ENCODE measurements around the gene CLINT1. TPM values are rescaled to one million over a fixed set of nuclear protein-coding genes. Genes with fewer than 3 reads are reported as not detected.

The CLINT1 gene
- total and polyA plus RNA-seq, 3 donors from 2014 or later: 45.4 to 93.7 (median 84.9) TPM

- no peaks in the 10 kb centered on the region for H3K27me3 ChIP-seq
- no peaks in the 10 kb centered on the region for H3K36me3 ChIP-seq (ENCODE audit: low read depth, missing control alignments)
- no peak overlapping the region for H3K4me3 ChIP-seq
- H3K9me3 ChIP-seq: no peaks in the 10 kb centered on the region
- WGBS, 2 donors: 66 to 71% methylated on average over 7 of the region's 7 CpGs
- TF ChIP-seq POLR2A (IDR thresholded peaks at IDR 0.05) (no peak), CTCF (IDR thresholded peaks at IDR 0.05) (no peak)
- DNase-seq: no peak
- intact Hi-C loops (cut with DNase I; ENCODE audit: low total_unique reads): no loop called here
- no peaks in the 10 kb centered on the region for H3K4me1 ChIP-seq
- H3K27ac ChIP-seq: no peak overlapping the region
Measured at GRCh38 chr5:157870837-157871834, 12.2 kb upstream of the CLINT1 start.

- Histone ChIP-seq H3K36me3 (ENCODE audit: low read depth, missing control alignments) (no peaks in the 10 kb centered on the region), H3K4me3 (no peak overlapping the region), H3K4me1 (no peaks in the 10 kb centered on the region), H3K27ac (no peak overlapping the region), H3K9me3 (no peaks in the 10 kb centered on the region), H3K27me3 (no peaks in the 10 kb centered on the region)
- intact Hi-C loops (cut with DNase I; ENCODE audit: low total_unique reads): no loop called here
- WGBS, 2 donors: 46 to 58% methylated on average over 4 of the region's 4 CpGs
- TF ChIP-seq CTCF (IDR thresholded peaks at IDR 0.05) (no peak), POLR2A (IDR thresholded peaks at IDR 0.05) (no peak)
- DNase-seq: no peak
Measured at GRCh38 chr5:157867751-157868387, 8.9 kb upstream of the CLINT1 start.

- H3K9me3 ChIP-seq: no peaks in the 10 kb centered on the region
- H3K27ac ChIP-seq: no peak overlapping the region
- H3K4me3 ChIP-seq: no peak overlapping the region
- no peaks in the 10 kb centered on the region for H3K27me3 ChIP-seq
- WGBS, 2 donors: 24 to 51% methylated on average over 2 of the region's 2 CpGs
- DNase-seq: no peak
- intact Hi-C loops (cut with DNase I; ENCODE audit: low total_unique reads): no loop called here
- TF ChIP-seq POLR2A (IDR thresholded peaks at IDR 0.05) (no peak), CTCF (IDR thresholded peaks at IDR 0.05) (no peak)
- no peaks in the 10 kb centered on the region for H3K4me1 ChIP-seq
- H3K36me3 ChIP-seq (ENCODE audit: low read depth, missing control alignments): no peaks in the 10 kb centered on the region
Measured at GRCh38 chr5:157866536-157866935, 7.6 kb upstream of the CLINT1 start.

GRCh38 chr5:157865781-157866180, 6.8 kb upstream of the CLINT1 start:
- DNase-seq: no peak
- Histone ChIP-seq H3K4me3 (no peak overlapping the region), H3K4me1 (no peaks in the 10 kb centered on the region), H3K9me3 (no peaks in the 10 kb centered on the region), H3K36me3 (ENCODE audit: low read depth, missing control alignments) (no peaks in the 10 kb centered on the region), H3K27me3 (no peaks in the 10 kb centered on the region), H3K27ac (no peak overlapping the region)
- intact Hi-C loops (cut with DNase I; ENCODE audit: low total_unique reads): no loop called here
- TF ChIP-seq POLR2A (IDR thresholded peaks at IDR 0.05) (no peak), CTCF (IDR thresholded peaks at IDR 0.05) (no peak)
- WGBS, 2 donors: 66 to 72% methylated on average over 4 of the region's 4 CpGs
